GM18519 (cell line): ENCODE measurements around the gene ADAMTS9.

Experiments used
- ATAC-seq: cut with Tn5 transposase; IDR thresholded peaks from one replicate; pipeline ENCODE4 v1.9.1; 2021; ENCODE audit warnings: mild to moderate bottlenecking, moderate library complexity; ENCODE audit not compliant: unreplicated experiment, low FRiP score

The ADAMTS9 gene

GRCh38 chr3:64687781-64688604 lies at the start of gene ADAMTS9:
Gene ADAMTS9 (minus strand): TSS chr3:64688000. CDS start chr3:64687657, 343 bp downstream.
- ATAC-seq = no peak

- ATAC-seq = no peak
Measured at GRCh38 chr3:64732576-64732975, 44.8 kb upstream of the ADAMTS9 start.

- ATAC-seq = no peak
Measured at GRCh38 chr3:64730681-64731080, 42.9 kb upstream of the ADAMTS9 start.

GRCh38 chr3:64728994-64729393 lies 41.2 kb upstream of the ADAMTS9 start:
- no peak for ATAC-seq

GRCh38 chr3:64728428-64728827 lies 40.6 kb upstream of the ADAMTS9 start:
- no peak for ATAC-seq

- ATAC-seq = no peak
Measured at GRCh38 chr3:64726414-64727090, 38.8 kb upstream of the ADAMTS9 start.

- no peak for ATAC-seq
Measured at GRCh38 chr3:64718976-64719375, 31.2 kb upstream of the ADAMTS9 start.

GRCh38 chr3:64717872-64718613 lies 30.2 kb upstream of the ADAMTS9 start:
- ATAC-seq = no peak

- ATAC-seq = no peak
Measured at GRCh38 chr3:64717411-64717810, 29.6 kb upstream of the ADAMTS9 start.

GRCh38 chr3:64716110-64716710 lies 28.4 kb upstream of the ADAMTS9 start:
- ATAC-seq = no peak

- ATAC-seq = no peak
Measured at GRCh38 chr3:64715211-64715982, 27.6 kb upstream of the ADAMTS9 start.

GRCh38 chr3:64708456-64708855 lies 20.7 kb upstream of the ADAMTS9 start:
- no peak for ATAC-seq

- ATAC-seq = no peak
Measured at GRCh38 chr3:64705946-64706345, 18.1 kb upstream of the ADAMTS9 start.

- ATAC-seq = no peak
Measured at GRCh38 chr3:64696896-64697295, 9.1 kb upstream of the ADAMTS9 start.

GRCh38 chr3:64694114-64694513 lies 6.3 kb upstream of the ADAMTS9 start:
- no peak for ATAC-seq

- no peak for ATAC-seq
Measured at GRCh38 chr3:64693031-64693430, 5.2 kb upstream of the ADAMTS9 start.

- ATAC-seq = no peak
Measured at GRCh38 chr3:64691051-64691450, 3.3 kb upstream of the ADAMTS9 start.

GRCh38 chr3:64687086-64687780 lies 567 bp downstream of the ADAMTS9 start:
- ATAC-seq = no peak

- ATAC-seq = no peak
Measured at GRCh38 chr3:64686446-64686908, 1.3 kb downstream of the ADAMTS9 start.
